ENCODE data around the gene AGMAT.

Gene AGMAT

GRCh38 chr1:15579683-15580047 lies 5.2 kb downstream of the AGMAT start:
- Histone ChIP-seq H3K27me3 (no peaks in the 10 kb centered on the region), H3K4me1 (no peaks in the 10 kb centered on the region), H3K4me3 (ENCODE audit: low read depth, low read length) (no peak overlapping the region), H3K36me3 (no peaks in the 10 kb centered on the region), H3K9me3 (no peaks in the 10 kb centered on the region)
- DNase-seq, result no peak
- TF ChIP-seq CTCF (IDR thresholded peaks at IDR 0.05; ENCODE audit: low read depth, low read length), result no peak

GRCh38 chr1:15578921-15579682 lies 5.7 kb downstream of the AGMAT start:
- Histone ChIP-seq H3K27me3 (no peaks in the 10 kb centered on the region), H3K9me3 (no peaks in the 10 kb centered on the region), H3K4me3 (ENCODE audit: low read depth, low read length) (no peak overlapping the region), H3K36me3 (no peaks in the 10 kb centered on the region), H3K4me1 (no peaks in the 10 kb centered on the region)
- TF ChIP-seq CTCF (IDR thresholded peaks at IDR 0.05; ENCODE audit: low read depth, low read length), result no peak
- DNase-seq, result no peak

- H3K4me3 ChIP-seq (ENCODE audit: low read depth, low read length), result no peak overlapping the region
- no peak for TF ChIP-seq CTCF (IDR thresholded peaks at IDR 0.05; ENCODE audit: low read depth, low read length)
These were observed 7.2 kb downstream of the AGMAT start for GRCh38 chr1:15577691-15578090.

GRCh38 chr1:15575549-15576150 lies 9.2 kb downstream of the AGMAT start:
- Histone ChIP-seq H3K36me3 (no peaks in the 10 kb centered on the region), H3K4me1 (no peaks in the 10 kb centered on the region), H3K9me3 (no peaks in the 10 kb centered on the region), H3K27me3 (no peaks in the 10 kb centered on the region), H3K4me3 (ENCODE audit: low read depth, low read length) (no peak overlapping the region)
- no peak for DNase-seq
- TF ChIP-seq CTCF (IDR thresholded peaks at IDR 0.05; ENCODE audit: low read depth, low read length), result no peak

More at GRCh38 chr1:15577691-15578090, 7.2 kb downstream of the AGMAT start:
- Histone ChIP-seq H3K27me3 (no peaks in the 10 kb centered on the region), H3K9me3 (no peaks in the 10 kb centered on the region), H3K36me3 (no peaks in the 10 kb centered on the region), H3K4me1 (no peaks in the 10 kb centered on the region)
- no peak for DNase-seq

- Histone ChIP-seq H3K4me1 (no peaks in the 10 kb centered on the region), H3K36me3 (no peaks in the 10 kb centered on the region), H3K27me3 (no peaks in the 10 kb centered on the region), H3K9me3 (no peaks in the 10 kb centered on the region), H3K4me3 (ENCODE audit: low read depth, low read length) (no peak overlapping the region)
- DNase-seq, result no peak
- TF ChIP-seq CTCF (IDR thresholded peaks at IDR 0.05; ENCODE audit: low read depth, low read length), result no peak
These were observed 10.1 kb downstream of the AGMAT start for GRCh38 chr1:15574741-15575140.

- no peaks in the 10 kb centered on the region for H3K36me3 ChIP-seq
- no peaks in the 10 kb centered on the region for H3K4me1 ChIP-seq
- TF ChIP-seq CTCF (IDR thresholded peaks at IDR 0.05; ENCODE audit: low read depth, low read length), result no peak
- H3K4me3 ChIP-seq (ENCODE audit: low read depth, low read length), result no peak overlapping the region
- no peaks in the 10 kb centered on the region for H3K27me3 ChIP-seq
- DNase-seq, result no peak
- no peaks in the 10 kb centered on the region for H3K9me3 ChIP-seq
These were observed 11.4 kb downstream of the AGMAT start for GRCh38 chr1:15573477-15573876.

Data from BE2C (cell line).